ENCODE results near the gene SYNE1. TPM values are rescaled to one million over a fixed set of nuclear protein-coding genes. Genes with fewer than 3 reads are reported as not detected.

SYNE1 gene
- total and polyA plus RNA-seq, 7 donors: 7.2 to 203 (median 86.4) TPM

DNA sequence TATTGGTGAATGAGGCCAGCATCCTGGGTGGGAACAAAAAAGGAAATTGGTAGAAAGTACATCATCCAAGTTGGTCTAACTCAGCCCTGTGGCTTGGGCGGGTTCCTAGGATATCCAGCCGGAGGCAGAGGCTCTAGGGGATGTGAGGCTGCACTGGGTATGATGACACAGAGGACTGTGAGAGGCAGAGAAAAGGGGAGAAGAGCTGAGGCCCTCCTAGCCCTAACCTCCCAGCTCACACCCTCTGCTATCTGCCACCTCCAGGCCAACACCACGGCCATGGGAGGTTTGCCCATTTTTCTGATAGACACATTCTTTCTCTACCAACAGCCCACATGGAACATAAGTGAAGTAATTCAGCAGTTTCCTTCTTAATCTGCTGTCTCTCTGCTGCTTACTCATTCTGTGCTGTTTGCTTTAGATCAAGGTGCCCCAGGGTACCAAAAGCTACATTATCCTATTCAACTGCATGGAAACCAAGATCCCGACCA lies 545.3 kb downstream of the SYNE1 start:
- WGBS, 2 donors: 81 to 87% methylated on average over 4 of the region's 4 CpGs
- H3K4me3 ChIP-seq: no peak overlapping the region
- intact Hi-C loops (cut with DNase I): no loop called here
- no peaks in the 10 kb centered on the region for H3K9me3 ChIP-seq
- TF ChIP-seq EP300 (IDR thresholded peaks at IDR 0.05) (no peak), POLR2AphosphoS5 (IDR thresholded peaks at IDR 0.05) (no peak), POLR2A (IDR thresholded peaks at IDR 0.05) (no peak)
- TF ChIP-seq, protein P1, sequence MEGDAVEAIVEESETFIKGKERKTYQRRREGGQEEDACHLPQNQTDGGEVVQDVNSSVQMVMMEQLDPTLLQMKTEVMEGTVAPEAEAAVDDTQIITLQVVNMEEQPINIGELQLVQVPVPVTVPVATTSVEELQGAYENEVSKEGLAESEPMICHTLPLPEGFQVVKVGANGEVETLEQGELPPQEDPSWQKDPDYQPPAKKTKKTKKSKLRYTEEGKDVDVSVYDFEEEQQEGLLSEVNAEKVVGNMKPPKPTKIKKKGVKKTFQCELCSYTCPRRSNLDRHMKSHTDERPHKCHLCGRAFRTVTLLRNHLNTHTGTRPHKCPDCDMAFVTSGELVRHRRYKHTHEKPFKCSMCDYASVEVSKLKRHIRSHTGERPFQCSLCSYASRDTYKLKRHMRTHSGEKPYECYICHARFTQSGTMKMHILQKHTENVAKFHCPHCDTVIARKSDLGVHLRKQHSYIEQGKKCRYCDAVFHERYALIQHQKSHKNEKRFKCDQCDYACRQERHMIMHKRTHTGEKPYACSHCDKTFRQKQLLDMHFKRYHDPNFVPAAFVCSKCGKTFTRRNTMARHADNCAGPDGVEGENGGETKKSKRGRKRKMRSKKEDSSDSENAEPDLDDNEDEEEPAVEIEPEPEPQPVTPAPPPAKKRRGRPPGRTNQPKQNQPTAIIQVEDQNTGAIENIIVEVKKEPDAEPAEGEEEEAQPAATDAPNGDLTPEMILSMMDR (IDR thresholded peaks at IDR 0.05): no peak
- no peak overlapping the region for H3K27ac ChIP-seq
- DNase-seq: no peak
- no peaks in the 10 kb centered on the region for H3K27me3 ChIP-seq
- peaks cover 0 to 5% (median 4%) of the 10 kb centered on the region in 4 donors for H3K4me1 ChIP-seq
- H3K36me3 ChIP-seq: no peaks in the 10 kb centered on the region

DNA sequence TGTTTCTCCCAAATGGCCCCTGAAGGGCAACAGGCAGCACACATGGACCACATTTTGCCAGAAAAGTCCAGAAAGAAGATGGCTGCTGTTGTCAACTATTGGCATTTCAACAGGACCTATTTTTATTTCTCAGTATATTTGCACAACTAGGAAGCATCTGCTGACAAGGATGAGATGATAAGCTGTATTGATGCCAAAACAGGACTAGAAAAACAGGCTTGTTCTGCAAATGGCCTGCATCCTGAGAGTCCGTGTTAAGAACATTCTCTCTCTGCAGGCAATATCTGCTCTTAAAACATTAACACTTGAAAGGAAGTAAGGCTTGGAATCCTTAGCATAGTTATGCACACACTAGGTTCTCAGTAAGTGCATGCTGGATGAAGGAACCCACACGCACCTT lies 546.0 kb downstream of the SYNE1 start:
- WGBS, 2 donors: 61 to 72% methylated on average over 2 of the region's 2 CpGs
- H3K4me1 ChIP-seq: peaks cover 0 to 5% (median 4%) of the 10 kb centered on the region in 4 donors
- no peaks in the 10 kb centered on the region for H3K36me3 ChIP-seq
- intact Hi-C loops (cut with DNase I): no loop called here
- H3K9me3 ChIP-seq: no peaks in the 10 kb centered on the region
- no peak overlapping the region for H3K27ac ChIP-seq
- no peak for DNase-seq
- H3K4me3 ChIP-seq: no peak overlapping the region
- no peaks in the 10 kb centered on the region for H3K27me3 ChIP-seq
- TF ChIP-seq POLR2A (IDR thresholded peaks at IDR 0.05) (no peak), POLR2AphosphoS5 (IDR thresholded peaks at IDR 0.05) (no peak), EP300 (IDR thresholded peaks at IDR 0.05) (no peak)
- TF ChIP-seq, protein P1 (IDR thresholded peaks at IDR 0.05): no peak

DNA sequence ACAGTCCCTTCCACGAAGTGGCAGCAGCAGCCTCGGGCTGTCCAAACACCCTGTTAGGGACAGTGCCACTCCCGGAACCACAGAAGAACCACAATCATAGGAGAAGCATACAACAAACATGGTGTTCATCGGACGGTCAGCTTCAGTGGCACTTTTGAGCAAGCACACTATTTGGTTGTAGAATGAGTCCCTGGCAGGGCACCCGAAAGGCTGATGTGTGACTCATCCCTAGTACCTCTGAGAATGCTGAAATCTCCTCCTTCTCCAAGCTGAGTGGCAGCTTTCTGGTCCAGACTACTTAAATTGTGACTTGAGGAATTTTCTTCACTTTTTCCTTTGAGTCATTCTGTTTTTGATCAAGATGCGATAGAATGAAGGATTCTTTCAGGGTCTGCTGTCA lies 547.2 kb downstream of the SYNE1 start:
- 87 to 90% methylated on average over 7 of the region's 7 CpGs for WGBS, 2 donors
- no peaks in the 10 kb centered on the region for H3K36me3 ChIP-seq
- no peak for DNase-seq

DNA sequence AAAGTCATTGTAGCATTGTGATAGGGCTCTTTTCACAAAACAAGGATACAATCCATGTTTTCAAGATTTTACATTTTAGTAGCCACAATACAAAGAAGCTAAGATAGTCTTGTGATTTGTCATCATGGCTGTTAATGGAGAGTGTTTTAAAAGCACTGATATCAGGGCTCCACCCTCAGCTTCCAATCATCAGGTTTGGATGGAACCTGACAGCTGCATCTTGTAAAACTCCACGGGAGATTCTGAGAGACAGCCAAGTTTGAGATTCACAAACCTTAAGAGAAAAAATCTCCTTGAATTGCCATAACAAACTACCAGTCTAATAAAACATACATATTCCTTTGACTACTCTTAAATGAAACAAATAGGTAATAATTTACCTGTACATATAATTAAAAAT lies 549.5 kb downstream of the SYNE1 start:
- H3K9me3 ChIP-seq: no peaks in the 10 kb centered on the region
- intact Hi-C loops (cut with DNase I): no loop called here
- 24 to 57% methylated on average over 1 of the region's 1 CpG for WGBS, 2 donors
- no peaks in the 10 kb centered on the region for H3K4me1 ChIP-seq
- H3K27ac ChIP-seq: no peak overlapping the region
- TF ChIP-seq POLR2A (IDR thresholded peaks at IDR 0.05) (no peak), POLR2AphosphoS5 (IDR thresholded peaks at IDR 0.05) (no peak)
- H3K36me3 ChIP-seq: no peaks in the 10 kb centered on the region
- H3K4me3 ChIP-seq: no peak overlapping the region
- DNase-seq: no peak
- H3K27me3 ChIP-seq: no peaks in the 10 kb centered on the region

More for the DNA sequence above, 547.2 kb downstream of the SYNE1 start:
- intact Hi-C loops (cut with DNase I): no loop called here
- H3K27me3 ChIP-seq: no peaks in the 10 kb centered on the region
- H3K4me3 ChIP-seq: no peak overlapping the region
- peaks cover 0 to 5% (median 4%) of the 10 kb centered on the region in 4 donors for H3K4me1 ChIP-seq
- H3K27ac ChIP-seq: no peak overlapping the region
- no peaks in the 10 kb centered on the region for H3K9me3 ChIP-seq
- TF ChIP-seq POLR2AphosphoS5 (IDR thresholded peaks at IDR 0.05) (no peak), EP300 (IDR thresholded peaks at IDR 0.05) (no peak), POLR2A (IDR thresholded peaks at IDR 0.05) (no peak)
- TF ChIP-seq, protein P1 (IDR thresholded peaks at IDR 0.05): no peak

DNA sequence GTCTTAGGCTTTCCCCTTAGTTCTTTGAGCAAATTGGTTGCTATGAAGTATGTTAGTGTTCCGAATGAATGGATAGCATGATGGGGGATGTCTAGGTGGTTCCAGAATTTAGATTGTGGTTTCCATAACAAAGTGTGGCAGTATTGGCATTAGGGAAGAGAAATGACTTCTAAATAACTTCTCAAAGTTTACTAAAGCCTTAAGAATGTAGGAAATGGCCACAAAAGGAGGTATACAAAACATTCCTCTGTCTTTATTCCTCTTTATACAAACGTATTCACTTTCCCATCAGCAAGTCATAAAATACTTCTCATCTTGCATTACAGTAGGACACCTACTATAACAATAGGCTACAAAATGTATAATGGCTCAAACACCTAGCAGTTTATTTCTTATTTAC lies 550.1 kb downstream of the SYNE1 start:
- TF ChIP-seq, protein P1 (IDR thresholded peaks at IDR 0.05): no peak
- TF ChIP-seq EP300 (IDR thresholded peaks at IDR 0.05) (no peak), POLR2A (IDR thresholded peaks at IDR 0.05) (no peak), POLR2AphosphoS5 (IDR thresholded peaks at IDR 0.05) (no peak)
- DNase-seq: no peak
- no peaks in the 10 kb centered on the region for H3K36me3 ChIP-seq

More for the DNA sequence above, 550.1 kb downstream of the SYNE1 start:
- no peaks in the 10 kb centered on the region for H3K4me1 ChIP-seq
- H3K27ac ChIP-seq: no peak overlapping the region
- no peaks in the 10 kb centered on the region for H3K27me3 ChIP-seq
- intact Hi-C loops (cut with DNase I): no loop called here
- WGBS, 2 donors: 37 to 76% methylated on average over 2 of the region's 2 CpGs
- no peak overlapping the region for H3K4me3 ChIP-seq
- H3K9me3 ChIP-seq: no peaks in the 10 kb centered on the region

Data from sigmoid colon (tissue), 7 donors.